AG09309 (cell line): ENCODE measurements around the gene TOR2A.
A peak's percentile ranks its signal among the peaks of the same experiment; 100 is the strongest.

Experiments used
- DNase-seq: peaks from one replicate; pipeline ENCODE4 v3.0.0-alpha.2; 2010; ENCODE audit warnings: low read depth
- H3K4me3 ChIP-seq: 2 replicates; pipeline ENCODE4 v1.5.1; 2011; ENCODE audit warnings: mild to moderate bottlenecking, low read depth, low read length, moderate library complexity; ENCODE audit not compliant: control insufficient read depth
- CTCF ChIP-seq: IDR thresholded peaks from 2 replicates; pipeline ENCODE4 v1.5.1; 2011; ENCODE audit warnings: mild to moderate bottlenecking, low read depth, low read length, inconsistent platforms; ENCODE audit not compliant: insufficient read depth, control insufficient read depth; ENCODE audit errors: missing control alignments

The TOR2A gene

GRCh38 chr9:127728808-127729207 lies 6.3 kb downstream of the TOR2A start:
- no peak overlapping the region for H3K4me3 ChIP-seq
- no peak for TF ChIP-seq CTCF
- DNase-seq: no peak

DNA sequence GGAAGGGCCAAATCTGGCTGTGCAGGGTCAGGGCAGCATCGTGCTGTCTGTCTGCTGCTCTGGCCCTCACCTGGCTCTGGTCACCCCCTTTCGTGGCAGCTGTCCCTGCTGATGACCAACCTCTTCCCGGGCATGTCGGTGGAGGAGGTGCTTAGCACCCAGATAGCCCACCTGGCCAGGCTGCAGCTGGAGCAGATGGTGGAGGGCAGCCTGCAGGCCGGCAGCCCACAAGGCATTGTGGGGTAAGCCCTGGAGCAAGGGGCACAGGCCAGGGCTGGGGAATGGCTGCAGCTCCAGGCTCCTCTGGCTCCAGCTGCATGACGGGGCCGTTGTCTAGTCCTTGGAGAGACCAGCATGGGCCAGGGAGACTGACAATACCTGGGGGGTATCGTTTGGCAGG lies 8.2 kb downstream of the TOR2A start:
- no peak overlapping the region for H3K4me3 ChIP-seq
- TF ChIP-seq CTCF: no peak
- DNase-seq: no peak

DNA sequence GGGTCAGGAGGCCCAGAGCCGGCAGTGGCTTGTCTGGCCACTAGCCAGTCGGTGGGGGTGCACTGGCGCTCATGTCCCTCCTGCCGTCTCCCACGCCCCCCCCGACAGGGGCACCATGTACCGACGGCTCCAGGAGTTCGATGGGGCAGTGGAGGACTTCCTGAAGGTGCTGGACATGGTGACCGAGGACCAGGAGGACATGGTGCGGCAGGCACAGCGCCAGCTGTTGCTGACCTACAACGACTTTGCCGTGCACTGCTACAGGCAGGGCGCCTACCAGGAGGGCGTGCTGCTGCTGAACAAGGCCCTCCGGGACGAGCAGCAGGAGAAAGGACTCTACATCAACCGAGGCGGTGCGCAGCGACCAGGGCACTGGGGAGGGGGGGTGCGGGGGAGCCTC lies 11.1 kb downstream of the TOR2A start:
- DNase-seq: no peak
- no peak for TF ChIP-seq CTCF
- H3K4me3 ChIP-seq: no peak overlapping the region

- DNase-seq: peak; percentile 28
- TF ChIP-seq CTCF: peak; percentile 26
These were observed 11.7 kb downstream of the TOR2A start for GRCh38 chr9:127723444-127723843.

DNA sequence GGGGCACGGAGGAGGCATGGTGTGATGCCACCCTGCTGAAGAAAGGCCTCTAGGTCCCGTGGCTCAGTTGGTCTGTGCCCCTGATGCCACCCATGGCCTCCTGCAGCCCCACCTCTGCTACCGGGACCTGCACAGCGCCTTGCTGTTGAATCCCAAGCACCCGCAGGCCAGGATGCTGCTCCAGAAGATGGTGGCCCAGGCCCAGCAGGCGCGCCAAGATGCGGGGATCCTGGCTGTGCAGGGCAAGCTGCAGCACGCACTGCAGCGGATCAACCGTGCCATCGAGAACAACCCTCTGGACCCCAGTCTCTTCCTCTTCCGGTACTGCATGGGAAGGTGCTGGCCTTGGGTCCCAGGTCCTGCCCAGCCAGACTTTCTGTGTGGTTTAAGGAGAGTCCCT lies 12.1 kb downstream of the TOR2A start:
- no peak overlapping the region for H3K4me3 ChIP-seq
- TF ChIP-seq CTCF: no peak
- no peak for DNase-seq

More at GRCh38 chr9:127723444-127723843, 11.7 kb downstream of the TOR2A start:
- H3K4me3 ChIP-seq: no peak overlapping the region

DNA sequence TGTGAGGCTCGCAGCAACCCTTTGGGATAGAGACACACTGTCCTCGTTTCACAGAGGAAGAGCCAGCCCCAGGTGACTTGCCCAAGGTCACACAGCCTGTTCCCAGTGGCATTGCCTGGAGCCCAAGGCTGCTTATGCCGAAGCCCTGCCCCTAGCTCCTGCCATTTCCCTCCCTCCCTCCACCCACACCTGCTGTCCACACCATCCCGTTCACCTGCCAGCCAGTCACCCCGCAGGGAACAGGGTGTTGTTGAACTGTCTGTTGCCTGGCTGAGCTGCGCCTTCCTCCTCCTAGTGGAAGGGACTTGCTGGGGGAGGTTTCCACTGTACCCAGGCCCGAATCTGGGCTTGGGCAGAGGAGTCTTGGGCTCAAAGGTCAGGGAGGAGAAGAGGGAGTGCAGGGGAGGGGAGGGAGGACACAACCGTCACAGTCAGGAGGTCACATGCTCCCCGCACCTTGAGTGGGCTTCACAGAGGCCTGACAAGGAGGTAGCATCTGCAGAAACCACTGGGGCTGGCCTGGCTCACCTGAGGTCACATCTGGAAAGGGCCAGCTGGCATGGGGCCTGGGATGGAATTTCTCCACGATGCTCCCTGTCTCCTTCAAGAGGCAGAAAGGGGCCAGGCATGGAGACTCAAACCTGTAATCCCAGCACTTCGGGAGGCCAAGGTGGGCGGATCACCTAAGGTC lies 12.9 kb downstream of the TOR2A start:
- no peak overlapping the region for H3K4me3 ChIP-seq
- no peak for DNase-seq
- no peak for TF ChIP-seq CTCF
